ENCODE data around the gene PCSK2. TPM values are rescaled to one million over a fixed set of nuclear protein-coding genes. Genes with fewer than 3 reads are reported as not detected.

The PCSK2 gene
- total and polyA plus RNA-seq, 4 donors: 0.08 to 0.14 (median 0.09) TPM; not detected in 1

- TF ChIP-seq NR2F2 (IDR thresholded peaks at IDR 0.05): no peak
- TF ChIP-seq CTCF (IDR thresholded peaks at IDR 0.05; ENCODE audit: low read depth, low read length, missing input control): no peak
- no peak for TF ChIP-seq YY1 (IDR thresholded peaks at IDR 0.05)
- no peak for TF ChIP-seq EGR1 (IDR thresholded peaks at IDR 0.05; ENCODE audit: low read depth in 2 of 2)
- TF ChIP-seq MAX (IDR thresholded peaks at IDR 0.05): no peak
- no peak for TF ChIP-seq REST (IDR thresholded peaks at IDR 0.05)
- H3K9me3 ChIP-seq (ENCODE audit: control insufficient read depth in 4 of 4, low read length in 3 of 4): no peaks in the 10 kb centered on the region
- 88% methylated on average over 7 of the region's 7 CpGs for WGBS
- H3K4me1 ChIP-seq (ENCODE audit: control insufficient read depth in 4 of 4, insufficient read depth in 4 of 4, low read length in 3 of 4): peaks cover 0 to 12% (median 5%) of the 10 kb centered on the region in 4 donors
- no peak overlapping the region for H3K4me3 ChIP-seq (ENCODE audit: low read depth in 1 of 3, low read length in 3 of 3)
- no peaks in the 10 kb centered on the region for H3K36me3 ChIP-seq (ENCODE audit: control insufficient read depth in 4 of 4, insufficient read depth in 3 of 4, low read depth in 1 of 4, low read length in 3 of 4)
- no peak overlapping the region for H3K27ac ChIP-seq (ENCODE audit: low read depth in 1 of 2, low read length in 2 of 2)
- DNase-seq (ENCODE audit: low spot score): no peak
- no peak overlapping the region for H3K9ac ChIP-seq (ENCODE audit: low read depth in 1 of 2, low read length in 2 of 2)
- no peaks in the 10 kb centered on the region for H3K27me3 ChIP-seq (ENCODE audit: control insufficient read depth in 4 of 4, insufficient read depth in 4 of 4, low read length in 3 of 4)
Measured at GRCh38 chr20:17500826-17501225, 274.0 kb downstream of the PCSK2 start.

GRCh38 chr20:17501701-17502100 lies 274.9 kb downstream of the PCSK2 start:
- DNase-seq (ENCODE audit: low spot score): peak; percentile 8
- Histone ChIP-seq H3K4me3 (ENCODE audit: low read depth in 1 of 3, low read length in 3 of 3) (no peak overlapping the region), H3K4me1 (ENCODE audit: control insufficient read depth in 4 of 4, insufficient read depth in 4 of 4, low read length in 3 of 4) (peaks cover 0 to 12% (median 5%) of the 10 kb centered on the region in 4 donors), H3K27ac (ENCODE audit: low read depth in 1 of 2, low read length in 2 of 2) (no peak overlapping the region), H3K9me3 (ENCODE audit: control insufficient read depth in 4 of 4, low read length in 3 of 4) (no peaks in the 10 kb centered on the region), H3K9ac (ENCODE audit: low read depth in 1 of 2, low read length in 2 of 2) (no peak overlapping the region), H3K27me3 (ENCODE audit: control insufficient read depth in 4 of 4, insufficient read depth in 4 of 4, low read length in 3 of 4) (no peaks in the 10 kb centered on the region), H3K36me3 (ENCODE audit: control insufficient read depth in 4 of 4, insufficient read depth in 3 of 4, low read depth in 1 of 4, low read length in 3 of 4) (no peaks in the 10 kb centered on the region)
- WGBS: 84% methylated on average over 9 of the region's 9 CpGs
- TF ChIP-seq REST (IDR thresholded peaks at IDR 0.05) (no peak), EGR1 (IDR thresholded peaks at IDR 0.05; ENCODE audit: low read depth in 2 of 2) (no peak), SP1 (IDR thresholded peaks at IDR 0.05) (no peak), RAD21 (IDR thresholded peaks at IDR 0.05) (no peak), FOXA2 (IDR thresholded peaks at IDR 0.05) (no peak)

All from liver (tissue), 9 donors.